ENCODE results near the gene FOLR3.

FOLR3 gene

DNA sequence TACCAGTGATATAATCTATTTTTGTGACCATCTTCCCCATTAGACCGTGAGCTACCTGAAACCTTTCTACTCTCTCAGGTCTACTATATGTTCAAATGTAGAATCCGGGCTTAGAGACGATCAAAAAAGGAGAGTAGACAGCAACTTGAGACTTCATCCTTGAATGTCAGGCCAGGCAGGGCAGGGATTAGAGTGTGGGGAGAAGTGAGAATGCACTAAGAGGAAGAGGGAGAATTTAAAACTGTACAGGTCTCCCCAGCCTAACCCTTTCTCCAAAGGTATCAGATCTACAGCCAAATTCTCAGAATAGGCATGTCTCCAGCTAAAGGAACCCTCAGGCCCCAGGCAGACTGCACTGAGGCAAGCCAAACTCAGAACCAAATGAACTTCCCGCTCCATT is 33.4 kb upstream of the FOLR3 start:
- DNase-seq (ENCODE audit: low read depth): no peak
- TF ChIP-seq, protein P1, sequence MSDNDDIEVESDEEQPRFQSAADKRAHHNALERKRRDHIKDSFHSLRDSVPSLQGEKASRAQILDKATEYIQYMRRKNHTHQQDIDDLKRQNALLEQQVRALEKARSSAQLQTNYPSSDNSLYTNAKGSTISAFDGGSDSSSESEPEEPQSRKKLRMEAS (IDR thresholded peaks at IDR 0.05; ENCODE audit: low read depth, low read length): no peak
- TF ChIP-seq, protein P2, sequence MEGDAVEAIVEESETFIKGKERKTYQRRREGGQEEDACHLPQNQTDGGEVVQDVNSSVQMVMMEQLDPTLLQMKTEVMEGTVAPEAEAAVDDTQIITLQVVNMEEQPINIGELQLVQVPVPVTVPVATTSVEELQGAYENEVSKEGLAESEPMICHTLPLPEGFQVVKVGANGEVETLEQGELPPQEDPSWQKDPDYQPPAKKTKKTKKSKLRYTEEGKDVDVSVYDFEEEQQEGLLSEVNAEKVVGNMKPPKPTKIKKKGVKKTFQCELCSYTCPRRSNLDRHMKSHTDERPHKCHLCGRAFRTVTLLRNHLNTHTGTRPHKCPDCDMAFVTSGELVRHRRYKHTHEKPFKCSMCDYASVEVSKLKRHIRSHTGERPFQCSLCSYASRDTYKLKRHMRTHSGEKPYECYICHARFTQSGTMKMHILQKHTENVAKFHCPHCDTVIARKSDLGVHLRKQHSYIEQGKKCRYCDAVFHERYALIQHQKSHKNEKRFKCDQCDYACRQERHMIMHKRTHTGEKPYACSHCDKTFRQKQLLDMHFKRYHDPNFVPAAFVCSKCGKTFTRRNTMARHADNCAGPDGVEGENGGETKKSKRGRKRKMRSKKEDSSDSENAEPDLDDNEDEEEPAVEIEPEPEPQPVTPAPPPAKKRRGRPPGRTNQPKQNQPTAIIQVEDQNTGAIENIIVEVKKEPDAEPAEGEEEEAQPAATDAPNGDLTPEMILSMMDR (IDR thresholded peaks at IDR 0.05; ENCODE audit: low read depth, low read length): no peak
- no peak for TF ChIP-seq MYC (IDR thresholded peaks at IDR 0.05; ENCODE audit: low read depth, low read length)
- no peak for TF ChIP-seq POLR2A (IDR thresholded peaks at IDR 0.05; ENCODE audit: extremely low read depth, insufficient read length)
- peak overlapping the region; percentile 90 for H3K4me3 ChIP-seq (ENCODE audit: low read depth, low read length)

DNA sequence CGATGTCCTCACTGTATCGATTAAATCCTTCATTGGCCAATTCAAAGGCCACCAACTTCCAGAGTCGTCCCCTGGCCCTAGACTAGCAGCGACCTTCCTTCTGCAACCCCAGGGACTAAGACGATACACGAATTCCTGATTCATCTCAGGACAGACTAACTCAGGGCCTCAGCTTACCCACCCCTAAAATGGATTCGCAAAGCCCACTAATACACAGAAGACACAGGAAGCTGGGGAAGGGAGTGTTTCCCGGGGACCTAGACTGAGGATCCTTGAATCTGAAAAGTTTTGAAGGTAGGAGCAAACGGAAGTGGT is 32.9 kb upstream of the FOLR3 start:
- DNase-seq (ENCODE audit: low read depth): no peak
- TF ChIP-seq POLR2A (IDR thresholded peaks at IDR 0.05; ENCODE audit: extremely low read depth, insufficient read length): no peak
- peak; percentile 39; the same call in 1 of the 2 replicates for TF ChIP-seq MYC (IDR thresholded peaks at IDR 0.05; ENCODE audit: low read depth, low read length)
- TF ChIP-seq, protein P2 (IDR thresholded peaks at IDR 0.05; ENCODE audit: low read depth, low read length): no peak
- peak overlapping the region; percentile 90 for H3K4me3 ChIP-seq (ENCODE audit: low read depth, low read length)

DNA sequence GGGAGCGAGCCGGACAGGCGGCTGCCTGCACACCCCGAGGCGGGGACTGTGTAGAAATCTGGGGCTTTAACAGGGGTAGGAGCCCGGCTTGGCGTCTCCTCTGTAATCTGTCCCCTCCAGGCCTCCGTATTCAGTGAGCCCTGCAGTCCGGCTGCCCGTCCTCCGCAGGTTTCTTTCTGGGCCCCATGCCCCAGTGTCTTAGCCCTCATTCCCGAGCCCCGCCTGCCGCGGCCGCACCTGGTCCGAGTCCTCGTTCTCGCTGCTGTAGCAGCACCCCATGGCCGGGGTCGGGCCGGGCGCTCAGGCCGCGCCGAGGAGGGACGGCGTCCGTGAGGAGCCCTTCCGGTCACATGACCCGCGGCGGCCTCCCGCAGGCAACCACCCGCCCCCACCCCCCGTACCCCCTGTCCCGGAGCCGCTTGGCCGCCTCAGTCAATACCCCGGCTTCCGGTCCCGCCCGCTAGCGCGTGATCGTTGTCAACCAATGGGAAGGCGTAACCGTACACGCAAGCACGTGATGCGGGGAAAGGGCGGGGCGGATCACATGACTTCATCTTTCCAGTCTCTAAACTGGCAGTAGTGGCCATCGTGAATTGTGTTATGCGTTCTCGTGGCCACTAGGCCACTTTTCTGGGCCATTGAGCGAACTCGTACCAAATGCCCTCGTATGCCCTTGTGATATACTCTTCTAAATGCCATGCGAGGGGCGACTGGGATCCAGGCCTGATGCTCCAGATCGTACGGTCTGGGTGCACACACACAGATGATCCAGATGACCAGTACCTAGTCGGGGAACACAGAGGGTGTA is 32.4 kb upstream of the FOLR3 start, which contains the start of gene LAMTOR1:
Gene LAMTOR1 (minus strand): TSS at position 352 of the 808 bp plus-strand sequence. CDS start 73 bp downstream, at position 279.
- peak; percentile 100 for DNase-seq (ENCODE audit: low read depth)
- peak; percentile 82 for TF ChIP-seq POLR2A (IDR thresholded peaks at IDR 0.05; ENCODE audit: extremely low read depth, insufficient read length)
- TF ChIP-seq, protein P2 (IDR thresholded peaks at IDR 0.05; ENCODE audit: low read depth, low read length): peak; percentile 48
- TF ChIP-seq, protein P1 (IDR thresholded peaks at IDR 0.05; ENCODE audit: low read depth, low read length): peak; percentile 100
- no peak; the same call in 1 of the 2 replicates for TF ChIP-seq MYC (IDR thresholded peaks at IDR 0.05; ENCODE audit: low read depth, low read length)
- H3K4me3 ChIP-seq (ENCODE audit: low read depth, low read length): peak within 1 kb of the TSS; percentile 90

DNA sequence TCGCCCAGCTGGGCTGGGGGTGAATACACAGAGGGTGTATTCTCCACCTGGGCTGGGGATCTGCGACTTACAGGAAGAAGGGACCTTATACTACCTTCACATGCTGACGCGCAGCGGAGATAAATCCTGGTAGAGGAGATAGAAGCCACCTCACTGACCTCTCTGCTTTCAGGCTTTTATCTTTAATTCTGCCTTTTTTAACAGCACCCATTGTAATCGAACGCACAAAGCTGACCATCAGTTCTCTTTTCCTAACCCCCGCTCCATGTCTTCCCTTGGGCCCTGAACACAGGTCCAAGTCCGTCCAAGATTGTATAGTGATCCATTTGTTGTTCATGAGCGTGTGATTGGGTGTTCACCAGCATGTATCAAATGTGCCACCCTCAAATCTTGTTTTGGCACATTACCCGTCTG is 31.8 kb upstream of the FOLR3 start:
- TF ChIP-seq POLR2A (IDR thresholded peaks at IDR 0.05; ENCODE audit: extremely low read depth, insufficient read length): no peak
- TF ChIP-seq, protein P2 (IDR thresholded peaks at IDR 0.05; ENCODE audit: low read depth, low read length): no peak
- TF ChIP-seq, protein P1 (IDR thresholded peaks at IDR 0.05; ENCODE audit: low read depth, low read length): no peak
- no peak for TF ChIP-seq MYC (IDR thresholded peaks at IDR 0.05; ENCODE audit: low read depth, low read length)
- peak overlapping the region; percentile 48 for H3K4me3 ChIP-seq (ENCODE audit: low read depth, low read length)

DNA sequence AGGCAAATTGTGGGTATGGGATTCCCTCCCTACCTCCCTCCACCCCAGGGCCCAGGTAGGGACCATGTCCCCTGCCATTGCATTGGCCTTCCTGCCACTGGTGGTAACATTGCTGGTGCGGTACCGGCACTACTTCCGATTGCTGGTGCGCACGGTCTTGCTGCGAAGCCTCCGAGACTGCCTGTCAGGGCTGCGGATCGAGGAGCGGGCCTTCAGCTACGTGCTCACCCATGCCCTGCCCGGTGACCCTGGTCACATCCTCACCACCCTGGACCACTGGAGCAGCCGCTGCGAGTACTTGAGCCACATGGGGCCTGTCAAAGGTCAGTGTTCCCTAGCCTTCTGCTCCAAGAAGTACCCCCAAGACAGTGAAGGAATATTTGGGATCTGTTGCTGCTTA is 29.6 kb upstream of the FOLR3 start, which contains the start of gene TOMT:
Gene TOMT (plus strand): TSS at position 37 of the 400 bp plus-strand sequence. CDS start 28 bp downstream, at position 65.
- TF ChIP-seq, protein P1 (IDR thresholded peaks at IDR 0.05; ENCODE audit: low read depth, low read length): no peak
- TF ChIP-seq POLR2A (IDR thresholded peaks at IDR 0.05; ENCODE audit: extremely low read depth, insufficient read length) (no peak), MYC (IDR thresholded peaks at IDR 0.05; ENCODE audit: low read depth, low read length) (no peak)
- TF ChIP-seq, protein P2 (IDR thresholded peaks at IDR 0.05; ENCODE audit: low read depth, low read length): no peak
- no peak within 1 kb of the TSS for H3K4me3 ChIP-seq (ENCODE audit: low read depth, low read length)
- no peak for DNase-seq (ENCODE audit: low read depth)

More for the DNA sequence above, 31.8 kb upstream of the FOLR3 start:
- DNase-seq (ENCODE audit: low read depth): no peak

Measured in NB4 (cell line).